ENCODE results near the gene TLE2.

- TF ChIP-seq CTCF (IDR thresholded peaks at IDR 0.05 in 2 of 3, conservative IDR thresholded peaks at IDR 0.05 in 1 of 3; ENCODE audit: insufficient read depth in 2 of 3, low read depth in 1 of 3, low read length in 3 of 3), result no peak
- TF ChIP-seq MTA1 (IDR thresholded peaks at IDR 0.05; ENCODE audit: borderline replicate concordance), result no peak
- no peak for TF ChIP-seq ATF7 (IDR thresholded peaks at IDR 0.05)
Measured at GRCh38 chr19:2963122-2963521, 66.0 kb downstream of the TLE2 start.
